ENCODE measurements around the gene CDK17. TPM values are rescaled to one million over a fixed set of nuclear protein-coding genes. Genes with fewer than 3 reads are reported as not detected.

CDK17 gene
- total RNA-seq, 1 donor from 2014 or later, result 42.8 TPM

GRCh38 chr12:96375841-96376604, 24.2 kb downstream of the CDK17 start:
- Histone ChIP-seq H3K36me3 (ENCODE audit: control insufficient read depth in 3 of 3, insufficient read depth in 3 of 3, low read length in 3 of 3) (no peaks in the 10 kb centered on the region), H3K4me3 (ENCODE audit: low read length in 3 of 3) (no peak overlapping the region), H3K27me3 (ENCODE audit: control insufficient read depth in 3 of 3, insufficient read depth in 3 of 3, low read length in 3 of 3) (no peaks in the 10 kb centered on the region), H3K27ac (ENCODE audit: low read depth, low read length) (peak overlapping the region; percentile 36), H3K4me1 (ENCODE audit: control insufficient read depth in 3 of 3, insufficient read depth in 3 of 3, low read length in 3 of 3) (peaks cover 9 to 13% (median 12%) of the 10 kb centered on the region in 3 donors), H3K9ac (ENCODE audit: low read depth in 1 of 3, low read length in 3 of 3) (no peak overlapping the region), H3K9me3 (ENCODE audit: control insufficient read depth in 3 of 3, low read length in 3 of 3) (no peaks in the 10 kb centered on the region)

- Histone ChIP-seq H3K27me3 (ENCODE audit: control insufficient read depth in 3 of 3, insufficient read depth in 3 of 3, low read length in 3 of 3) (no peaks in the 10 kb centered on the region), H3K4me1 (ENCODE audit: control insufficient read depth in 3 of 3, insufficient read depth in 3 of 3, low read length in 3 of 3) (peaks cover 9 to 13% (median 12%) of the 10 kb centered on the region in 3 donors)
Observed at GRCh38 chr12:96375170-96375569, 25.1 kb downstream of the CDK17 start.

GRCh38 chr12:96371790-96372699, 28.2 kb downstream of the CDK17 start:
- Histone ChIP-seq H3K27me3 (ENCODE audit: control insufficient read depth in 3 of 3, insufficient read depth in 3 of 3, low read length in 3 of 3) (no peaks in the 10 kb centered on the region), H3K9me3 (ENCODE audit: control insufficient read depth in 3 of 3, low read length in 3 of 3) (no peaks in the 10 kb centered on the region), H3K9ac (ENCODE audit: low read depth in 1 of 3, low read length in 3 of 3) (no peak overlapping the region), H3K36me3 (ENCODE audit: control insufficient read depth in 3 of 3, insufficient read depth in 3 of 3, low read length in 3 of 3) (no peaks in the 10 kb centered on the region), H3K27ac (ENCODE audit: low read depth, low read length) (no peak overlapping the region), H3K4me1 (ENCODE audit: control insufficient read depth in 3 of 3, insufficient read depth in 3 of 3, low read length in 3 of 3) (peaks cover 16 to 20% (median 19%) of the 10 kb centered on the region in 3 donors), H3K4me3 (ENCODE audit: low read length in 3 of 3) (no peak overlapping the region)

More at GRCh38 chr12:96375170-96375569, 25.1 kb downstream of the CDK17 start:
- Histone ChIP-seq H3K27ac (ENCODE audit: low read depth, low read length) (no peak overlapping the region), H3K9me3 (ENCODE audit: control insufficient read depth in 3 of 3, low read length in 3 of 3) (no peaks in the 10 kb centered on the region), H3K4me3 (ENCODE audit: low read length in 3 of 3) (peak overlapping the region in 1 of 3 donors; percentile 7), H3K36me3 (ENCODE audit: control insufficient read depth in 3 of 3, insufficient read depth in 3 of 3, low read length in 3 of 3) (no peaks in the 10 kb centered on the region), H3K9ac (ENCODE audit: low read depth in 1 of 3, low read length in 3 of 3) (no peak overlapping the region)

GRCh38 chr12:96371138-96371789, 29.0 kb downstream of the CDK17 start:
- no peak overlapping the region for H3K27ac ChIP-seq (ENCODE audit: low read depth, low read length)

GRCh38 chr12:96368687-96369086, 31.6 kb downstream of the CDK17 start:
- Histone ChIP-seq H3K27me3 (ENCODE audit: control insufficient read depth in 3 of 3, insufficient read depth in 3 of 3, low read length in 3 of 3) (no peaks in the 10 kb centered on the region), H3K4me3 (ENCODE audit: low read length in 3 of 3) (no peak overlapping the region), H3K4me1 (ENCODE audit: control insufficient read depth in 3 of 3, insufficient read depth in 3 of 3, low read length in 3 of 3) (peaks cover 10 to 16% (median 15%) of the 10 kb centered on the region in 3 donors), H3K36me3 (ENCODE audit: control insufficient read depth in 3 of 3, insufficient read depth in 3 of 3, low read length in 3 of 3) (no peaks in the 10 kb centered on the region), H3K27ac (ENCODE audit: low read depth, low read length) (peak overlapping the region; percentile 23), H3K9ac (ENCODE audit: low read depth in 1 of 3, low read length in 3 of 3) (no peak overlapping the region), H3K9me3 (ENCODE audit: control insufficient read depth in 3 of 3, low read length in 3 of 3) (no peaks in the 10 kb centered on the region)

More at GRCh38 chr12:96371138-96371789, 29.0 kb downstream of the CDK17 start:
- no peaks in the 10 kb centered on the region for H3K36me3 ChIP-seq (ENCODE audit: control insufficient read depth in 3 of 3, insufficient read depth in 3 of 3, low read length in 3 of 3)
- peaks cover 16 to 20% (median 19%) of the 10 kb centered on the region in 3 donors for H3K4me1 ChIP-seq (ENCODE audit: control insufficient read depth in 3 of 3, insufficient read depth in 3 of 3, low read length in 3 of 3)
- no peak overlapping the region for H3K9ac ChIP-seq (ENCODE audit: low read depth in 1 of 3, low read length in 3 of 3)
- H3K27me3 ChIP-seq (ENCODE audit: control insufficient read depth in 3 of 3, insufficient read depth in 3 of 3, low read length in 3 of 3), result no peaks in the 10 kb centered on the region
- no peaks in the 10 kb centered on the region for H3K9me3 ChIP-seq (ENCODE audit: control insufficient read depth in 3 of 3, low read length in 3 of 3)
- no peak overlapping the region for H3K4me3 ChIP-seq (ENCODE audit: low read length in 3 of 3)

- H3K4me1 ChIP-seq (ENCODE audit: control insufficient read depth in 3 of 3, insufficient read depth in 3 of 3, low read length in 3 of 3), result peaks cover 10 to 16% (median 14%) of the 10 kb centered on the region in 3 donors
- H3K4me3 ChIP-seq (ENCODE audit: low read length in 3 of 3), result no peak overlapping the region
- H3K27me3 ChIP-seq (ENCODE audit: control insufficient read depth in 3 of 3, insufficient read depth in 3 of 3, low read length in 3 of 3), result no peaks in the 10 kb centered on the region
- no peaks in the 10 kb centered on the region for H3K9me3 ChIP-seq (ENCODE audit: control insufficient read depth in 3 of 3, low read length in 3 of 3)
- no peak overlapping the region for H3K9ac ChIP-seq (ENCODE audit: low read depth in 1 of 3, low read length in 3 of 3)
- H3K36me3 ChIP-seq (ENCODE audit: control insufficient read depth in 3 of 3, insufficient read depth in 3 of 3, low read length in 3 of 3), result no peaks in the 10 kb centered on the region
- peak overlapping the region; percentile 23 for H3K27ac ChIP-seq (ENCODE audit: low read depth, low read length)
Observed at GRCh38 chr12:96368233-96368632, 32.0 kb downstream of the CDK17 start.

- no peak overlapping the region for H3K27ac ChIP-seq (ENCODE audit: low read depth, low read length)
- H3K4me1 ChIP-seq (ENCODE audit: control insufficient read depth in 3 of 3, insufficient read depth in 3 of 3, low read length in 3 of 3), result peaks cover 6 to 12% (median 8%) of the 10 kb centered on the region in 3 donors
Observed at GRCh38 chr12:96366381-96366654, 33.9 kb downstream of the CDK17 start.

GRCh38 chr12:96365604-96366380, 34.4 kb downstream of the CDK17 start:
- Histone ChIP-seq H3K4me3 (ENCODE audit: low read length in 3 of 3) (no peak overlapping the region), H3K36me3 (ENCODE audit: control insufficient read depth in 3 of 3, insufficient read depth in 3 of 3, low read length in 3 of 3) (no peaks in the 10 kb centered on the region), H3K27ac (ENCODE audit: low read depth, low read length) (no peak overlapping the region), H3K4me1 (ENCODE audit: control insufficient read depth in 3 of 3, insufficient read depth in 3 of 3, low read length in 3 of 3) (peaks cover 6 to 12% (median 8%) of the 10 kb centered on the region in 3 donors), H3K9ac (ENCODE audit: low read depth in 1 of 3, low read length in 3 of 3) (no peak overlapping the region), H3K27me3 (ENCODE audit: control insufficient read depth in 3 of 3, insufficient read depth in 3 of 3, low read length in 3 of 3) (no peaks in the 10 kb centered on the region), H3K9me3 (ENCODE audit: control insufficient read depth in 3 of 3, low read length in 3 of 3) (no peaks in the 10 kb centered on the region)

More at GRCh38 chr12:96366381-96366654, 33.9 kb downstream of the CDK17 start:
- H3K27me3 ChIP-seq (ENCODE audit: control insufficient read depth in 3 of 3, insufficient read depth in 3 of 3, low read length in 3 of 3), result no peaks in the 10 kb centered on the region
- no peaks in the 10 kb centered on the region for H3K9me3 ChIP-seq (ENCODE audit: control insufficient read depth in 3 of 3, low read length in 3 of 3)
- no peaks in the 10 kb centered on the region for H3K36me3 ChIP-seq (ENCODE audit: control insufficient read depth in 3 of 3, insufficient read depth in 3 of 3, low read length in 3 of 3)
- no peak overlapping the region for H3K4me3 ChIP-seq (ENCODE audit: low read length in 3 of 3)
- H3K9ac ChIP-seq (ENCODE audit: low read depth in 1 of 3, low read length in 3 of 3), result no peak overlapping the region

- no peak overlapping the region for H3K9ac ChIP-seq (ENCODE audit: low read depth in 1 of 3, low read length in 3 of 3)
- no peak overlapping the region for H3K4me3 ChIP-seq (ENCODE audit: low read length in 3 of 3)
- H3K27me3 ChIP-seq (ENCODE audit: control insufficient read depth in 3 of 3, insufficient read depth in 3 of 3, low read length in 3 of 3), result no peaks in the 10 kb centered on the region
- H3K4me1 ChIP-seq (ENCODE audit: control insufficient read depth in 3 of 3, insufficient read depth in 3 of 3, low read length in 3 of 3), result peaks cover 8 to 12% (median 11%) of the 10 kb centered on the region in 3 donors
- H3K9me3 ChIP-seq (ENCODE audit: control insufficient read depth in 3 of 3, low read length in 3 of 3), result no peaks in the 10 kb centered on the region
- no peaks in the 10 kb centered on the region for H3K36me3 ChIP-seq (ENCODE audit: control insufficient read depth in 3 of 3, insufficient read depth in 3 of 3, low read length in 3 of 3)
- no peak overlapping the region for H3K27ac ChIP-seq (ENCODE audit: low read depth, low read length)
Observed at GRCh38 chr12:96364092-96364700, 36.0 kb downstream of the CDK17 start.

Data from skeletal muscle tissue (tissue), 4 donors.